ENCODE measurements around the gene TCAF1. TPM values are rescaled to one million over a fixed set of nuclear protein-coding genes. Genes with fewer than 3 reads are reported as not detected.
"Not testable (repeated sequence)": the region's sequence is repeated elsewhere in the genome, so short reads cannot be mapped to it uniquely, and the experiment has no call there.

The TCAF1 gene
- polyA plus RNA-seq, 5 donors: 78.5 to 115 (median 103) TPM

- DNase-seq: not testable (repeated sequence)
Observed at GRCh38 chr7:143806664-143807071, 95.3 kb downstream of the TCAF1 start.

Other genes with a start within 250 kb of the TCAF1 start
- under 1 TPM in 2 of 5 donors, not detected in 3; 0.16 to 0.22 TPM for gene CTAGE6, start 144.5 kb downstream of the TCAF1 start, polyA plus RNA-seq (ENCODE audit: insufficient read depth in 1 of 5, insufficient read length in 5 of 5, low replicate concordance in 1 of 5)
- gene OR2F2, start 33.1 kb upstream of the TCAF1 start, polyA plus RNA-seq (ENCODE audit: insufficient read depth in 1 of 5, insufficient read length in 5 of 5, low replicate concordance in 1 of 5): not detected
- gene OR2F1, start 52.7 kb upstream of the TCAF1 start, polyA plus RNA-seq (ENCODE audit: insufficient read depth in 1 of 5, insufficient read length in 5 of 5, low replicate concordance in 1 of 5): under 1 TPM in 1 of 5 donors, not detected in 4; 0.08 TPM
- gene OR6B1, start 98.1 kb upstream of the TCAF1 start, polyA plus RNA-seq (ENCODE audit: insufficient read depth in 1 of 5, insufficient read length in 5 of 5, low replicate concordance in 1 of 5): under 1 TPM in 1 of 5 donors, not detected in 4; 0.03 TPM
- gene OR2A5, start 146.8 kb upstream of the TCAF1 start, polyA plus RNA-seq (ENCODE audit: insufficient read depth in 1 of 5, insufficient read length in 5 of 5, low replicate concordance in 1 of 5): under 1 TPM; 0.05 to 0.26 (median 0.15) TPM
- under 1 TPM in 2 of 5 donors, not detected in 3; 0.06 to 0.12 TPM for gene OR2A25, start 167.6 kb upstream of the TCAF1 start, polyA plus RNA-seq (ENCODE audit: insufficient read depth in 1 of 5, insufficient read length in 5 of 5, low replicate concordance in 1 of 5)
- under 1 TPM in 3 of 5 donors, not detected in 2; 0.03 to 0.09 (median 0.04) TPM for gene OR2A12, start 184.1 kb upstream of the TCAF1 start, polyA plus RNA-seq (ENCODE audit: insufficient read depth in 1 of 5, insufficient read length in 5 of 5, low replicate concordance in 1 of 5)
- not detected for gene OR2A2, start 207.4 kb upstream of the TCAF1 start, polyA plus RNA-seq (ENCODE audit: insufficient read depth in 1 of 5, insufficient read length in 5 of 5, low replicate concordance in 1 of 5)
- under 1 TPM in 1 of 5 donors, not detected in 4; 0.08 TPM for gene OR2A14, start 221.0 kb upstream of the TCAF1 start, polyA plus RNA-seq (ENCODE audit: insufficient read depth in 1 of 5, insufficient read length in 5 of 5, low replicate concordance in 1 of 5)

All from right lung (tissue), 5 donors.